ENCODE measurements around the gene PHYKPL. TPM values are rescaled to one million over a fixed set of nuclear protein-coding genes. Genes with fewer than 3 reads are reported as not detected.

PHYKPL gene
- total and polyA plus RNA-seq, 2 of the 4 experiments (the other 2 are of a cell fraction), result 10.0 to 24.5 TPM

DNA sequence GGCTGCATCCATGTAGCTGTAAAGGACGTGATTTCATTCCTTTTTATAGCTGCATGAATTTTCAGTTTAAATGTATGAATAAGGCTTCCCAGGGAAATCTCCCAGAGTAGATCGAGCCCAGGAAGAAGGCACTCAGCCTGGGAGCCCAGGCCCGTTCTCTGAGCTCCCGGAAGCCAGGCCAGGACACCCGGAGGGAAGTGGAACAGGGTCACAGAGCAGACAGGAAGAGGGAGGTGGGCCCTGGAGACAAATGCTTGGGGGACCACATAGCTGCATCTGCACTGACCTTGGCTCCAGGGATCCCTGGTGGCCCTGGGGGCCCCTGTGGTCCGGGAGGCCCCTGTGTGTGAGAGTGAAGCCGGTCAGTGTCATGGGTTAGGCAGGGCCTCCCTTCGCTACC is 19.7 kb upstream of the PHYKPL start:
- Histone ChIP-seq H3K27ac (ENCODE audit: insufficient read depth, low read length) (no peak overlapping the region), H3K56ac (ENCODE audit: extremely low read depth, insufficient read depth, low read length) (no peak overlapping the region), H2AFZ (replicated peaks; ENCODE audit: low read length, poor library complexity) (no peak overlapping the region), H3K9ac (ENCODE audit: low read depth, low read length) (no peak overlapping the region), H2AK5ac (ENCODE audit: low read depth, low read length) (no peak overlapping the region), H2AK9ac (replicated peaks; ENCODE audit: low read depth, low read length, poor library complexity) (no peak overlapping the region), H3K23ac (ENCODE audit: low read depth, low read length) (no peak overlapping the region), H3K4me3 (ENCODE audit: insufficient read depth, low read depth, low read length) (no peak overlapping the region), H3K4me2 (ENCODE audit: low read depth, low read length) (no peak overlapping the region), H4K91ac (ENCODE audit: insufficient read depth, low read depth, low read length) (no peak overlapping the region), H3K18ac (ENCODE audit: low read depth, low read length) (no peak overlapping the region), H2BK15ac (ENCODE audit: low read depth, low read length) (no peak overlapping the region), H3K27me3 (ENCODE audit: control insufficient read depth, insufficient read depth, low read length) (peaks cover 2% of the 10 kb centered on the region; the same call in 1 of the 2 replicates), H3K9me1 (ENCODE audit: insufficient read depth, low read length) (no peaks in the 10 kb centered on the region), H3K79me1 (ENCODE audit: low read depth in 1 of 2, low read length in 2 of 2) (no peaks in the 10 kb centered on the region), H3K4me1 (ENCODE audit: control insufficient read depth, insufficient read depth, low read length) (no peaks in the 10 kb centered on the region), H2BK20ac (ENCODE audit: low read depth, low read length) (no peak overlapping the region), H4K8ac (ENCODE audit: low read depth in 2 of 2, low read length in 2 of 2) (no peak overlapping the region), H2BK120ac (ENCODE audit: low read depth, low read length) (no peak overlapping the region), H4K20me1 (ENCODE audit: insufficient read depth, low read length) (no peaks in the 10 kb centered on the region), H3K36me3 (ENCODE audit: control insufficient read depth, insufficient read depth, low read length) (no peaks in the 10 kb centered on the region), H3K9me3 (ENCODE audit: control insufficient read depth, insufficient read depth, low read length) (no peaks in the 10 kb centered on the region), H2BK5ac (ENCODE audit: low read depth, low read length, poor library complexity, severe bottlenecking) (no peak overlapping the region), H3K14ac (replicated peaks; ENCODE audit: low read depth, low read length) (no peak overlapping the region), H3K4ac (ENCODE audit: low read depth, low read length) (no peak overlapping the region), H4K5ac (ENCODE audit: low read depth, low read length) (no peak overlapping the region)
- in situ Hi-C loops (cut with MboI; ENCODE audit: low sequenced_read_pairs), result no loop called here
- CTCF ChIA-PET, result no interaction called here
- dilution Hi-C loops (cut with HindIII; ENCODE audit: low sequenced_read_pairs, unreplicated experiment), result no loop called here
- intact Hi-C loops (cut with micrococcal nuclease), result no loop called here
- DNase-seq, result no peak
- WGBS, 2 experiments (ENCODE audit: extremely low coverage in 2 of 2, insufficient read length in 1 of 2), result no CpG with 5 or more reads among the region's 8 CpGs
- no TSS peak for BruUV-seq (replicated peaks)
- POLR2A ChIA-PET (ENCODE audit: unreplicated experiment), result no interaction called here
- ATAC-seq (ENCODE audit: low read depth), result no peak
- TF ChIP-seq, protein P1, sequence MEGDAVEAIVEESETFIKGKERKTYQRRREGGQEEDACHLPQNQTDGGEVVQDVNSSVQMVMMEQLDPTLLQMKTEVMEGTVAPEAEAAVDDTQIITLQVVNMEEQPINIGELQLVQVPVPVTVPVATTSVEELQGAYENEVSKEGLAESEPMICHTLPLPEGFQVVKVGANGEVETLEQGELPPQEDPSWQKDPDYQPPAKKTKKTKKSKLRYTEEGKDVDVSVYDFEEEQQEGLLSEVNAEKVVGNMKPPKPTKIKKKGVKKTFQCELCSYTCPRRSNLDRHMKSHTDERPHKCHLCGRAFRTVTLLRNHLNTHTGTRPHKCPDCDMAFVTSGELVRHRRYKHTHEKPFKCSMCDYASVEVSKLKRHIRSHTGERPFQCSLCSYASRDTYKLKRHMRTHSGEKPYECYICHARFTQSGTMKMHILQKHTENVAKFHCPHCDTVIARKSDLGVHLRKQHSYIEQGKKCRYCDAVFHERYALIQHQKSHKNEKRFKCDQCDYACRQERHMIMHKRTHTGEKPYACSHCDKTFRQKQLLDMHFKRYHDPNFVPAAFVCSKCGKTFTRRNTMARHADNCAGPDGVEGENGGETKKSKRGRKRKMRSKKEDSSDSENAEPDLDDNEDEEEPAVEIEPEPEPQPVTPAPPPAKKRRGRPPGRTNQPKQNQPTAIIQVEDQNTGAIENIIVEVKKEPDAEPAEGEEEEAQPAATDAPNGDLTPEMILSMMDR (conservative IDR thresholded peaks at IDR 0.05; ENCODE audit: low read depth, low read length), result no peak
- TF ChIP-seq MXI1 (IDR thresholded peaks at IDR 0.05; ENCODE audit: borderline replicate concordance, low read depth, low read length) (no peak), MAFK (IDR thresholded peaks at IDR 0.05; ENCODE audit: low read depth, low read length) (no peak), POLR2A (IDR thresholded peaks at IDR 0.05; ENCODE audit: low read depth, low read length) (no peak), CEBPB (IDR thresholded peaks at IDR 0.05; ENCODE audit: low read depth, low read length) (no peak), MAZ (IDR thresholded peaks at IDR 0.05; ENCODE audit: borderline replicate concordance, low read depth, low read length) (no peak), FOS (IDR thresholded peaks at IDR 0.05; ENCODE audit: low read depth, low read length) (no peak)

All from IMR-90 (cell line).